Astrocyte (in vitro differentiated cells and primary cell): ENCODE measurements around the gene ABHD18. TPM values are rescaled to one million over a fixed set of nuclear protein-coding genes. Genes with fewer than 3 reads are reported as not detected.
A peak's percentile ranks its signal among the peaks of the same experiment; 100 is the strongest.
"Not testable (repeated sequence)": the region's sequence is repeated elsewhere in the genome, so short reads cannot be mapped to it uniquely, and the experiment has no call there.

Experiments
- DNase-seq: peaks from one replicate; pipeline ENCODE4 v3.0.0-alpha.2; 2010; ENCODE audit warnings: low read depth
- FAIRE-seq: peaks from 2 replicates; lab custom pipeline; 2011; peaks lifted over from hg19 to GRCh38; lab: Jason Lieb, UNC
- H2AFZ ChIP-seq: 2 replicates; pipeline ENCODE4 v1.6.0; 2012; ENCODE audit warnings: low read depth, low read length, inconsistent platforms
- H3K27ac ChIP-seq: 2 replicates; pipeline ENCODE4 v1.5.1; 2011; ENCODE audit warnings: low read depth, low read length, inconsistent platforms
- H3K27me3 ChIP-seq: 2 replicates; pipeline ENCODE4 v1.6.0; 2011; ENCODE audit warnings: low read length, inconsistent platforms; ENCODE audit not compliant: insufficient read depth
- H3K36me3 ChIP-seq: 2 replicates; pipeline ENCODE4 v1.5.1; 2011; ENCODE audit warnings: low read length, inconsistent platforms; ENCODE audit not compliant: insufficient read depth
- H3K4me1 ChIP-seq: 2 replicates; pipeline ENCODE4 v1.5.1; 2011; ENCODE audit warnings: low read length, inconsistent platforms; ENCODE audit not compliant: insufficient read depth
- H3K4me2 ChIP-seq: 2 replicates; pipeline ENCODE4 v1.6.0; 2012; ENCODE audit warnings: low read length, inconsistent platforms
- H3K4me3 ChIP-seq: 2 replicates; pipeline ENCODE4 v1.5.1; 2011; ENCODE audit warnings: low read depth, mild to moderate bottlenecking, low read length, inconsistent platforms; ENCODE audit not compliant: insufficient read depth
- H3K79me2 ChIP-seq: 2 replicates; pipeline ENCODE4 v1.6.0; 2012; ENCODE audit warnings: mild to moderate bottlenecking, low read length, inconsistent platforms; ENCODE audit not compliant: insufficient read depth
- H3K9ac ChIP-seq: 2 replicates; pipeline ENCODE4 v1.6.0; 2012; ENCODE audit warnings: mild to moderate bottlenecking, low read length, inconsistent platforms
- H3K9me3 ChIP-seq: 2 replicates; pipeline ENCODE4 v1.5.1; 2012; ENCODE audit warnings: low read depth, mild to moderate bottlenecking, low read length, inconsistent platforms; ENCODE audit not compliant: insufficient read depth
- H4K20me1 ChIP-seq: 2 replicates; pipeline ENCODE4 v1.6.0; 2012; ENCODE audit warnings: low read length, inconsistent platforms; ENCODE audit not compliant: insufficient read depth
- H3K27ac Mint-ChIP-seq: one replicate; pipeline ENCODE4 v1.8.0; 2021; ENCODE audit warnings: mild to moderate bottlenecking, mixed read lengths; ENCODE audit not compliant: unreplicated experiment
- H3K27me3 Mint-ChIP-seq: one replicate; pipeline ENCODE4 v1.8.0; 2021; ENCODE audit warnings: low read depth, mixed read lengths; ENCODE audit not compliant: unreplicated experiment
- H3K36me3 Mint-ChIP-seq: one replicate; pipeline ENCODE4 v1.8.0; 2021; ENCODE audit warnings: low read depth, mixed read lengths; ENCODE audit not compliant: unreplicated experiment
- H3K4me1 Mint-ChIP-seq: one replicate; pipeline ENCODE4 v1.8.0; 2021; ENCODE audit warnings: low read depth, mixed read lengths; ENCODE audit not compliant: unreplicated experiment
- H3K4me3 Mint-ChIP-seq: one replicate; pipeline ENCODE4 v1.8.0; 2021; ENCODE audit warnings: mild to moderate bottlenecking, moderate library complexity, mixed read lengths; ENCODE audit not compliant: unreplicated experiment
- H3K9me3 Mint-ChIP-seq: one replicate; pipeline ENCODE4 v1.8.0; 2021; ENCODE audit warnings: mild to moderate bottlenecking, mixed read lengths; ENCODE audit not compliant: unreplicated experiment
- CTCF ChIP-seq: IDR thresholded peaks from 2 replicates; pipeline ENCODE4 v1.5.1; 2011; ENCODE audit warnings: low read depth, mild to moderate bottlenecking, inconsistent platforms, low read length, moderate library complexity; ENCODE audit not compliant: insufficient read depth
- EZH2 ChIP-seq: IDR thresholded peaks from 2 replicates; pipeline ENCODE4 v1.6.1; 2012; ENCODE audit warnings: mild to moderate bottlenecking, low read length, inconsistent platforms; ENCODE audit not compliant: insufficient read depth
- total RNA-seq: library from RNA; stranded (reverse); gene quantifications from 2 replicates; pipeline ENCODE4 v1.2.1, GENCODE V29; 2021

ABHD18 gene
- total RNA-seq, 1 donor from 2014 or later = 9.5 TPM

- Histone ChIP-seq H3K4me3 (peak within 1 kb of the TSS; percentile 84), H3K9ac (peak within 1 kb of the TSS; percentile 95), H4K20me1 (peaks cover 25% of the 10 kb centered on the region), H3K36me3 (no peaks in the 10 kb centered on the region), H3K27ac (peak within 1 kb of the TSS; percentile 93), H3K9me3 (no peaks in the 10 kb centered on the region), H3K4me2 (peak within 1 kb of the TSS; percentile 97), H3K79me2 (peaks cover 43% of the 10 kb centered on the region), H3K27me3 (no peaks in the 10 kb centered on the region), H3K4me1 (peaks cover 6% of the 10 kb centered on the region), H2AFZ (peak within 1 kb of the TSS; percentile 98)
- Mint-ChIP-seq H3K9me3 (no peaks in the 10 kb centered on the region), H3K27ac (peak within 1 kb of the TSS; percentile 92), H3K4me1 (peaks cover 3% of the 10 kb centered on the region), H3K36me3 (no peaks in the 10 kb centered on the region), H3K4me3 (peak within 1 kb of the TSS; percentile 94), H3K27me3 (no peaks in the 10 kb centered on the region)
- DNase-seq (peak; percentile 93), FAIRE-seq (no peak)
- no peak for TF ChIP-seq CTCF
- TF ChIP-seq EZH2 = no peak
Observed at GRCh38 chr4:128060699-128061565, 95.7 kb downstream of the ABHD18 start, which contains the start of gene LARP1B. TSS of gene LARP1B (plus strand) at chr4:128061312. CDS start at chr4:128074952, 13,640 bp downstream.

- FAIRE-seq = no peak
Observed at GRCh38 chr4:128061566-128062536, 96.6 kb downstream of the ABHD18 start.

GRCh38 chr4:128066453-128066820, 101.2 kb downstream of the ABHD18 start:
- not testable (repeated sequence) for H3K9me3 Mint-ChIP-seq, H3K27me3 ChIP-seq, H3K4me1 ChIP-seq, DNase-seq, H3K27me3 Mint-ChIP-seq, H3K9ac ChIP-seq, H2AFZ ChIP-seq, H3K4me3 Mint-ChIP-seq, H3K9me3 ChIP-seq, H3K27ac Mint-ChIP-seq, FAIRE-seq, H3K4me3 ChIP-seq, H3K4me1 Mint-ChIP-seq, H3K36me3 Mint-ChIP-seq, H3K4me2 ChIP-seq, H3K36me3 ChIP-seq, H3K27ac ChIP-seq
- Histone ChIP-seq H4K20me1 (peaks cover 39% of the 10 kb centered on the region), H3K79me2 (peaks cover 90% of the 10 kb centered on the region)

More at GRCh38 chr4:128061566-128062536, 96.6 kb downstream of the ABHD18 start:
- H3K27ac Mint-ChIP-seq = no peak overlapping the region
- no peaks in the 10 kb centered on the region for H3K9me3 Mint-ChIP-seq
- Histone ChIP-seq H3K79me2 (peaks cover 47% of the 10 kb centered on the region), H4K20me1 (peaks cover 25% of the 10 kb centered on the region), H3K27me3 (no peaks in the 10 kb centered on the region), H3K36me3 (no peaks in the 10 kb centered on the region), H2AFZ (peak overlapping the region; percentile 72), H3K9ac (peak overlapping the region; percentile 95), H3K4me3 (peak overlapping the region; percentile 84), H3K4me1 (peaks cover 6% of the 10 kb centered on the region), H3K27ac (peak overlapping the region; percentile 93), H3K4me2 (peak overlapping the region; percentile 97), H3K9me3 (no peaks in the 10 kb centered on the region)
- H3K27me3 Mint-ChIP-seq = no peaks in the 10 kb centered on the region
- H3K36me3 Mint-ChIP-seq = no peaks in the 10 kb centered on the region
- H3K4me1 Mint-ChIP-seq = peaks cover 3% of the 10 kb centered on the region
- H3K4me3 Mint-ChIP-seq = peak overlapping the region; percentile 94
- DNase-seq = peak; percentile 25
- TF ChIP-seq CTCF (no peak), EZH2 (no peak)
